HUES48 (cell line): ENCODE results near the gene DYRK1A.

ENCODE experiments used
- H3K27ac ChIP-seq: one replicate; pipeline ENCODE4 v1.7.0; 2013; ENCODE audit warnings: low read depth, low read length, inconsistent platforms
- H3K27me3 ChIP-seq: 2 replicates; pipeline ENCODE4 v1.6.1; 2013; ENCODE audit warnings: mild to moderate bottlenecking, low read length; ENCODE audit not compliant: control insufficient read depth, insufficient read depth
- H3K36me3 ChIP-seq: 2 replicates; pipeline ENCODE4 v1.6.1; 2013; ENCODE audit warnings: low read length; ENCODE audit not compliant: control insufficient read depth, insufficient read depth
- H3K4me1 ChIP-seq: 2 replicates; pipeline ENCODE4 v1.6.1; 2013; ENCODE audit warnings: mild to moderate bottlenecking, low read length; ENCODE audit not compliant: control insufficient read depth, insufficient read depth
- H3K4me3 ChIP-seq: 2 replicates; pipeline ENCODE4 v1.5.1; 2013; ENCODE audit warnings: mild to moderate bottlenecking, low read depth, low read length
- H3K9ac ChIP-seq: 2 replicates; pipeline ENCODE4 v1.6.1; 2013; ENCODE audit warnings: mild to moderate bottlenecking, low read depth, low read length, moderate library complexity
- H3K9me3 ChIP-seq: 2 replicates; pipeline ENCODE4 v1.6.1; 2013; ENCODE audit warnings: low read length; ENCODE audit not compliant: control insufficient read depth, insufficient read depth

DYRK1A gene

DNA sequence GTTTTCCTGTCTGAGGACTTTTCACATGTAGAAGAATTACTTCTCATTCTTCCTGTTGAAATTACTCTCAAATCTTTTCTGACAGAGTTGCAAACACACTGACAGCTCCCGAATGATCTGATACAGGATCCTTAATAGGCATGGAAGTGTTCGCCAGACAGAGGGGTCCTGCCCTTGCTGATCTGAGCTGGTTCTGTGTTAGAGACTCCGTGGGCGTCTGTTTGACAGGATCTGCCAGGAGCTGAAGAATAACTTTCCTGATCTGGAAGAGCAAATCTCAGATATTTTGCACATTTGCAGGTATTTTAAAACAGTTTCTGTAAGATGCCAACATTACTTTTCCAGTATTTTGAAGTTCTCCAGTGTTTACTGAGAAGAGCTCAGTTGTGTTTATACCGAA, 202.3 kb downstream of the DYRK1A start:
- Histone ChIP-seq H3K27ac (no peak overlapping the region), H3K4me1 (peaks cover 12% of the 10 kb centered on the region), H3K36me3 (no peaks in the 10 kb centered on the region), H3K9ac (no peak overlapping the region), H3K27me3 (no peaks in the 10 kb centered on the region), H3K9me3 (no peaks in the 10 kb centered on the region), H3K4me3 (no peak overlapping the region)

GRCh38 chr21:37571442-37571841, 204.9 kb downstream of the DYRK1A start:
- no peaks in the 10 kb centered on the region for H3K9me3 ChIP-seq
- no peaks in the 10 kb centered on the region for H3K4me1 ChIP-seq
- H3K4me3 ChIP-seq: no peak overlapping the region
- no peaks in the 10 kb centered on the region for H3K36me3 ChIP-seq
- H3K27ac ChIP-seq: no peak overlapping the region
- no peaks in the 10 kb centered on the region for H3K27me3 ChIP-seq
- H3K9ac ChIP-seq: no peak overlapping the region

- no peak overlapping the region for H3K27ac ChIP-seq
- peaks cover 17% of the 10 kb centered on the region for H3K9me3 ChIP-seq
- no peak overlapping the region for H3K9ac ChIP-seq
- no peaks in the 10 kb centered on the region for H3K4me1 ChIP-seq
- H3K27me3 ChIP-seq: no peaks in the 10 kb centered on the region
- H3K36me3 ChIP-seq: no peaks in the 10 kb centered on the region
- H3K4me3 ChIP-seq: no peak overlapping the region
Measured at GRCh38 chr21:37574316-37574715, 207.7 kb downstream of the DYRK1A start.

- Histone ChIP-seq H3K27me3 (no peaks in the 10 kb centered on the region), H3K4me1 (no peaks in the 10 kb centered on the region), H3K9ac (no peak overlapping the region), H3K27ac (no peak overlapping the region), H3K9me3 (peaks cover 18% of the 10 kb centered on the region), H3K4me3 (no peak overlapping the region), H3K36me3 (no peaks in the 10 kb centered on the region)
Measured at GRCh38 chr21:37574751-37575150, 208.2 kb downstream of the DYRK1A start.

- Histone ChIP-seq H3K27me3 (no peaks in the 10 kb centered on the region), H3K9me3 (peaks cover 18% of the 10 kb centered on the region), H3K4me1 (no peaks in the 10 kb centered on the region), H3K4me3 (no peak overlapping the region), H3K9ac (no peak overlapping the region), H3K36me3 (no peaks in the 10 kb centered on the region), H3K27ac (no peak overlapping the region)
Measured at GRCh38 chr21:37575580-37575979, 209.0 kb downstream of the DYRK1A start.
